A549 (cell line): ENCODE results near the gene MAP2K1. TPM values are rescaled to one million over a fixed set of nuclear protein-coding genes. Genes with fewer than 3 reads are reported as not detected.

ENCODE experiments used
- ATAC-seq, 2 experiments: fragments of 200-7000 bp in 1 of 2; fragments of >200 bp in 1 of 2; cut with Nextera tagmentation in 1 of 2; cut with Tn5 transposase in 1 of 2; 3 replicates each; pipeline versions ENCODE4 v1.8.0 to v1.9.1; 2018 to 2020; ENCODE audit warnings: mild to moderate bottlenecking in 1 of 2, moderate library complexity in 1 of 2
- CTCF ChIA-PET: fragments of 300-600 bp; sonication (Branson Sonifier 250); formaldehyde crosslinking; extraction: SDS; loops from one replicate; lab custom pipeline; 2021; ENCODE audit warnings: antibody characterized with exemption, inconsistent platforms; lab: Yijun Ruan, JAX
- POLR2A ChIA-PET: fragments of 350-600 bp; formaldehyde crosslinking; extraction: SDS; loops from one replicate; lab custom pipeline; 2021; ENCODE audit warnings: antibody characterized with exemption, inconsistent platforms; lab: Yijun Ruan, JAX
- DNase-seq, 2 experiments: peaks; one replicate each; pipeline versions ENCODE4 v3.0.0 to v3.0.0-alpha.2; 2011 to 2016; ENCODE audit warnings: low read depth in 1 of 2, low spot score in 1 of 2
- FAIRE-seq: peaks from 2 replicates; lab custom pipeline; 2011; peaks lifted over from hg19 to GRCh38; lab: Jason Lieb, UNC
- H3K27ac ChIP-seq, 2 experiments: fragments of >200 bp; sonication (Bioruptor Twin); formaldehyde crosslinking; 3 replicates each; pipeline ENCODE4 v1.5.1; 2016 to 2017
- H3K4me1 ChIP-seq: fragments of >200 bp; sonication (Bioruptor Twin); formaldehyde crosslinking; 3 replicates; pipeline ENCODE4 v1.6.1; 2016
- H3K4me2 ChIP-seq: fragments of >200 bp; sonication (Bioruptor Twin); formaldehyde crosslinking; 3 replicates; pipeline ENCODE4 v1.6.1; 2016
- H3K4me3 ChIP-seq: fragments of >200 bp; sonication (Bioruptor Twin); formaldehyde crosslinking; 3 replicates; pipeline ENCODE4 v1.5.1; 2016
- H3K9me3 ChIP-seq: fragments of >200 bp; sonication (Bioruptor Twin); formaldehyde crosslinking; 3 replicates; pipeline ENCODE4 v1.6.1; 2016
- CBX8 ChIP-seq: fragments of 200-600 bp; sonication (generic); IDR thresholded peaks from 2 replicates; pipeline ENCODE4 v1.6.1; 2016
- CEBPB ChIP-seq, 2 experiments: fragments of >200 bp in 1 of 2; sonication (Bioruptor Twin) in 1 of 2; formaldehyde crosslinking in 1 of 2; IDR thresholded peaks; 2 replicates each; pipeline ENCODE4 v1.6.1; 2012 to 2016
- CHD2 ChIP-seq: fragments of 150-350 bp; IDR thresholded peaks from 2 replicates; pipeline ENCODE4 v1.6.1; 2014; ENCODE audit warnings: low read length; ENCODE audit not compliant: partially characterized antibody
- CHD4 ChIP-seq: fragments of 200-600 bp; sonication (generic); IDR thresholded peaks from 2 replicates; pipeline ENCODE4 v1.6.1; 2016; ENCODE audit warnings: antibody characterized with exemption, mild to moderate bottlenecking, borderline replicate concordance
- EHF ChIP-seq: fragments of 250-450 bp; sonication (Bioruptor Pico); IDR thresholded peaks from 2 replicates; pipeline ENCODE4 v1.5.0; 2020; ENCODE audit warnings: mild to moderate bottlenecking
- EHMT2 ChIP-seq: fragments of 200-600 bp; sonication (generic); IDR thresholded peaks from 2 replicates; pipeline ENCODE4 v1.6.1; 2016; ENCODE audit warnings: antibody characterized with exemption, low read depth, mild to moderate bottlenecking, moderate library complexity
- GATA3 ChIP-seq: IDR thresholded peaks from 2 replicates; pipeline ENCODE4 v1.6.1; 2012; ENCODE audit warnings: borderline replicate concordance
- HDAC2 ChIP-seq: fragments of 200-600 bp; sonication (generic); IDR thresholded peaks from 2 replicates; pipeline ENCODE4 v1.6.1; 2016
- HOXB13 ChIP-seq: fragments of 250-450 bp; sonication (Bioruptor Pico); IDR thresholded peaks from 2 replicates; pipeline ENCODE4 v1.5.0; 2020; ENCODE audit warnings: low read depth, mild to moderate bottlenecking, moderate library complexity
- HOXB5 ChIP-seq: fragments of 250-450 bp; sonication (Bioruptor Pico); IDR thresholded peaks from 2 replicates; pipeline ENCODE4 v1.5.0; 2020; ENCODE audit warnings: mild to moderate bottlenecking, moderate library complexity
- JUN ChIP-seq, 2 experiments: fragments of >200 bp; sonication (Bioruptor Twin); formaldehyde crosslinking; IDR thresholded peaks; 2 replicates in 1 of 2; 3 replicates in 1 of 2; pipeline ENCODE4 v1.6.1; 2016 to 2017
- JUNB ChIP-seq: fragments of >200 bp; sonication (Bioruptor Twin); formaldehyde crosslinking; IDR thresholded peaks from 2 replicates; pipeline ENCODE4 v1.6.1; 2016
- KDM1A ChIP-seq: fragments of 200-600 bp; sonication (generic); IDR thresholded peaks from 2 replicates; pipeline ENCODE4 v1.6.1; 2016; ENCODE audit warnings: low read depth, mild to moderate bottlenecking
- KDM5A ChIP-seq: fragments of 200-600 bp; sonication (generic); IDR thresholded peaks from 2 replicates; pipeline ENCODE4 v1.6.1; 2016; ENCODE audit warnings: antibody characterized with exemption, mild to moderate bottlenecking
- MAFK ChIP-seq: fragments of 450-650 bp; IDR thresholded peaks from 2 replicates; pipeline ENCODE4 v1.6.1; 2014; ENCODE audit not compliant: partially characterized antibody
- MAZ ChIP-seq: fragments of 150-350 bp; IDR thresholded peaks from 2 replicates; pipeline ENCODE4 v1.6.1; 2014; ENCODE audit warnings: antibody characterized with exemption, low read depth, low read length, borderline replicate concordance
- NFE2L2 ChIP-seq: fragments of 150-350 bp; conservative IDR thresholded peaks from 2 replicates; pipeline ENCODE4 v1.6.1; 2014; ENCODE audit warnings: low read length
- NPAS2 ChIP-seq: fragments of 250-450 bp; sonication (Bioruptor Pico); IDR thresholded peaks from 2 replicates; pipeline ENCODE4 v1.8.0; 2022; ENCODE audit warnings: mild to moderate bottlenecking, moderate library complexity, borderline replicate concordance
- NR3C1 ChIP-seq: fragments of >200 bp; sonication (Bioruptor Twin); formaldehyde crosslinking; IDR thresholded peaks from 3 replicates; pipeline ENCODE4 v1.6.1; 2017
- POLR2A ChIP-seq: IDR thresholded peaks from 2 replicates; pipeline ENCODE4 v1.6.1; 2012; ENCODE audit warnings: mild to moderate bottlenecking, low read length
- RAD21 ChIP-seq, 2 experiments: fragments of >200 bp in 1 of 2; sonication (Bioruptor Twin) in 1 of 2; formaldehyde crosslinking in 1 of 2; IDR thresholded peaks in 1 of 2; conservative IDR thresholded peaks in 1 of 2; 2 replicates in 1 of 2; 3 replicates in 1 of 2; pipeline ENCODE4 v1.6.1; 2012 to 2018; ENCODE audit warnings: inconsistent platforms in 1 of 2
- RARB ChIP-seq: fragments of 250-450 bp; sonication (Bioruptor Pico); IDR thresholded peaks from 2 replicates; pipeline ENCODE4 v1.8.0; 2021; ENCODE audit warnings: mild to moderate bottlenecking, moderate library complexity
- RCOR1 ChIP-seq: fragments of 150-350 bp; IDR thresholded peaks from 2 replicates; pipeline ENCODE4 v1.6.1; 2014; ENCODE audit warnings: antibody characterized with exemption, low read length, low read depth
- RFX5 ChIP-seq: fragments of 450-650 bp; IDR thresholded peaks from 2 replicates; pipeline ENCODE4 v1.7.1; 2014; ENCODE audit warnings: antibody characterized with exemption, mild to moderate bottlenecking, moderate library complexity
- TFCP2L1 ChIP-seq: fragments of 250-450 bp; sonication (Bioruptor Pico); IDR thresholded peaks from 2 replicates; pipeline ENCODE4 v1.5.0; 2021; ENCODE audit warnings: mild to moderate bottlenecking
- TP53 ChIP-seq: fragments of 250-450 bp; sonication (Bioruptor Pico); IDR thresholded peaks from 2 replicates; pipeline ENCODE4 v1.5.0; 2021; ENCODE audit warnings: mild to moderate bottlenecking, moderate library complexity
- ZC3H11A ChIP-seq: fragments of 450-650 bp; IDR thresholded peaks from 2 replicates; pipeline ENCODE4 v1.6.1; 2014; ENCODE audit warnings: antibody characterized with exemption, mild to moderate bottlenecking
- ZFP36 ChIP-seq: fragments of 450-650 bp; IDR thresholded peaks from 2 replicates; pipeline ENCODE4 v1.6.1; 2014; ENCODE audit warnings: borderline replicate concordance; ENCODE audit not compliant: partially characterized antibody
- ZNF302 ChIP-seq: fragments of 250-450 bp; sonication (Bioruptor Pico); IDR thresholded peaks from 2 replicates; pipeline ENCODE4 v1.9.0; 2021; ENCODE audit warnings: inconsistent platforms, mild to moderate bottlenecking, moderate library complexity
- WGBS: methylation state at CpG from one replicate; pipeline ENCODE4 v1.1.6; 2017; ENCODE audit errors: missing lambda C conversion rate; 5-methylcytosine and 5-hydroxymethylcytosine counted together
- polyA plus RNA-seq, 4 experiments: library from polyadenylated mRNA; depleted of rRNA in 3 of 4; stranded (reverse); fragments of >200 nt; fragmentation: RNase III in 1 of 4; extraction: RNeasy Plus Mini Kit Qiagen cat#74134 plus additional on column Dnase treatment in 1 of 4; gene quantifications; 2 replicates in 3 of 4; 3 replicates in 1 of 4; pipeline ENCODE4 v1.2.3, GENCODE V29; 2011 to 2017
- TF ChIP-seq, protein P1 (sequence below): fragments of 150-350 bp; IDR thresholded peaks from 2 replicates; pipeline ENCODE4 v1.6.1; 2014; ENCODE audit warnings: low read depth, mild to moderate bottlenecking, low read length
- TF ChIP-seq, protein P2 (sequence below): fragments of >200 bp; sonication (Bioruptor Twin); formaldehyde crosslinking; IDR thresholded peaks from 2 replicates; pipeline ENCODE4 v1.6.1; 2016
- TF ChIP-seq, protein P3 (sequence below): fragments of 250-450 bp; sonication (Bioruptor Pico); IDR thresholded peaks from 2 replicates; pipeline ENCODE4 v1.5.0; 2021; ENCODE audit warnings: mild to moderate bottlenecking, moderate library complexity, borderline replicate concordance
- TF ChIP-seq, protein P4 (sequence below): fragments of >200 bp; sonication (Bioruptor Twin); formaldehyde crosslinking; IDR thresholded peaks from 3 replicates; pipeline ENCODE4 v1.6.1; 2016
- TF ChIP-seq, protein P5 (sequence below): IDR thresholded peaks from 2 replicates; pipeline ENCODE4 v1.6.1; 2012; ENCODE audit warnings: low read depth, borderline replicate concordance
- TF ChIP-seq, protein P6 (sequence below): fragments of 450-650 bp; IDR thresholded peaks from 2 replicates; pipeline ENCODE4 v1.6.1; 2014; ENCODE audit warnings: antibody characterized with exemption

The MAP2K1 gene
- polyA plus RNA-seq, 2 of the 4 experiments (the other 2 are of a cell fraction) = 30.3 to 41.9 TPM

DNA sequence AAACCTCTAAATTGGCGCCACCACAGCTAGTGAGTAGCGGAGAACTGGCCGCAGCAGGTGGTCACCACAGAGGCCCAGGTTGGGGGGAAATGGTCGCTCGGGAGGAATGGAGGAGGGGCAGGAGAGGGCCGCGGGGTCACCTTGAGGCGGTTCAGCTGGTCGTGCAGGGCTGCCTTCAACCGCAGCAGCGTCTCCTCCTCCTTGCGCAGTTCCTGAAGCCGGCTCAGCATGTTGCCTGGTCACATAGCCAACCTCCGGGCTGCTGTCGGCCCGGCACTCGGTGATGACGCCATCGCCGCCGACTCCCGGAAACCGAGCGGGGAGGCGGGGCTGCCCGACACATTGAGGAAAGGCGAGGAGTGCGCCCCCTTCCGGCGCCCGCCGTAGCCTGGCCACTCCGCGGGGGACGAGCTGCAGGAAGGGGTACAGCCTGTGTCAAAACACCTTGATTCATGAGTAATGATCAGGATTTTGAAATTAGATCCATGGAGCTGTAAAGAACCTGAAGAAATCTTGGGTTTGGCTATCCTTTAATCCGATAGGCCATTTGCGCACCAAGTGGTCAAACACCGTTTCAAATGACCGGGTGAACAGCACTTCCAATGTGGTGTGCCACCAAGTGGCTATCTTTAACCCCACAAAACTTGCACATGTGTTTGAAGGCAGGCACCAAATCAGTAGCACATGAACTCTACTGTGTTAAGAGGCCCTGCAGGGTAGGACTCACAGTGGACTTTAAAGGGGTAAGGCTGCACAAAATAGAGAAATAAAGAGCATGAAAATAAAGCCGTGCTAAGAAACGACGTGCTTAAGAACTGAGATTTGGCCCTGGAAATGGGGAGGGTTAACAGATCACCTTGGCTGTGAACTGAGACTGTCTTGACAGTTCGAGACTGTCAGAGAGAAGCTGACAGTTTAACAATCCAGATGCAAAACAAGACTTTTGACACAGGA is 111.1 kb downstream of the MAP2K1 start, which contains the start of gene SNAPC5:
TSS of gene SNAPC5 (minus strand) at position 261 of the 954 bp plus-strand sequence. CDS start at position 230, 31 bp downstream.
- FAIRE-seq (peak; percentile 13), ATAC-seq (peak; percentile 84 to 89), DNase-seq (peak; percentile 85 to 96)
- peak within 1 kb of the TSS; percentile 84 for H3K4me3 ChIP-seq
- H3K27ac ChIP-seq = peak within 1 kb of the TSS; percentile 91 to 92
- 7% methylated on average over 31 of the region's 43 CpGs for WGBS
- ChIA-PET POLR2A (interaction anchor here (0.5 to 3.3 kb wide), 7 partner anchors 9 to 203 kb away, joined by 3 to 25 read pairs (median 3); partner anchors contain the start of genes MAP2K1 and TIPIN), CTCF (interaction anchor here (0.5 to 4.7 kb wide), 72 partner anchors 9 to 949 kb away, joined by 3 to 75 read pairs (median 4); partner anchors contain the start of genes DIS3L, LCTL, MAP2K1 and RPL4)
- H3K9me3 ChIP-seq = no peaks in the 10 kb centered on the region
- H3K4me2 ChIP-seq = peak within 1 kb of the TSS; percentile 97
- peaks cover 54% of the 10 kb centered on the region for H3K4me1 ChIP-seq
- TF ChIP-seq CEBPB (IDR thresholded peaks at IDR 0.05) (peak in 1 of 2 experiments; percentile 72; a peak in 2 of 4 replicates), EHF (peak; percentile 79; the same call in 1 of the 2 replicates), RAD21 (conservative IDR thresholded peaks at IDR 0.05 in 1 of 2, IDR thresholded peaks at IDR 0.05 in 1 of 2) (peak; percentile 36 to 67), ZNF302 (no peak), HOXB5 (CRISPR knock-in tag) (peak; percentile 89), JUN (IDR thresholded peaks at IDR 0.05) (peak; percentile 97 to 99), CBX8 (no peak), HOXB13 (peak; percentile 76; the same call in 1 of the 2 replicates), MAZ (0 out of 2 replicates have a peak, but pooled peaks have one; percentile 25), ZFP36 (peak; percentile 24), CHD4 (no peak), MAFK (peak; percentile 41), ZC3H11A (no peak), POLR2A (peak; percentile 87), NPAS2 (CRISPR knock-in tag) (no peak), RFX5 (no peak), TP53 (CRISPR knock-in tag) (peak; percentile 98), HDAC2 (no peak), NR3C1 (no peak), TFCP2L1 (CRISPR knock-in tag) (peak; percentile 94), GATA3 (peak; percentile 81), CHD2 (peak; percentile 58), NFE2L2 (no peak), JUNB (no peak; the same call in 1 of the 2 replicates), KDM5A (peak; percentile 62), KDM1A (no peak), RCOR1 (no peak), RARB (peak; percentile 94), EHMT2 (no peak)
- TF ChIP-seq, protein P1, sequence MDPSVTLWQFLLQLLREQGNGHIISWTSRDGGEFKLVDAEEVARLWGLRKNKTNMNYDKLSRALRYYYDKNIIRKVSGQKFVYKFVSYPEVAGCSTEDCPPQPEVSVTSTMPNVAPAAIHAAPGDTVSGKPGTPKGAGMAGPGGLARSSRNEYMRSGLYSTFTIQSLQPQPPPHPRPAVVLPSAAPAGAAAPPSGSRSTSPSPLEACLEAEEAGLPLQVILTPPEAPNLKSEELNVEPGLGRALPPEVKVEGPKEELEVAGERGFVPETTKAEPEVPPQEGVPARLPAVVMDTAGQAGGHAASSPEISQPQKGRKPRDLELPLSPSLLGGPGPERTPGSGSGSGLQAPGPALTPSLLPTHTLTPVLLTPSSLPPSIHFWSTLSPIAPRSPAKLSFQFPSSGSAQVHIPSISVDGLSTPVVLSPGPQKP = no peak
- TF ChIP-seq, protein P2, sequence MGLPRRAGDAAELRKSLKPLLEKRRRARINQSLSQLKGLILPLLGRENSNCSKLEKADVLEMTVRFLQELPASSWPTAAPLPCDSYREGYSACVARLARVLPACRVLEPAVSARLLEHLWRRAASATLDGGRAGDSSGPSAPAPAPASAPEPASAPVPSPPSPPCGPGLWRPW = no peak
- TF ChIP-seq, protein P3, sequence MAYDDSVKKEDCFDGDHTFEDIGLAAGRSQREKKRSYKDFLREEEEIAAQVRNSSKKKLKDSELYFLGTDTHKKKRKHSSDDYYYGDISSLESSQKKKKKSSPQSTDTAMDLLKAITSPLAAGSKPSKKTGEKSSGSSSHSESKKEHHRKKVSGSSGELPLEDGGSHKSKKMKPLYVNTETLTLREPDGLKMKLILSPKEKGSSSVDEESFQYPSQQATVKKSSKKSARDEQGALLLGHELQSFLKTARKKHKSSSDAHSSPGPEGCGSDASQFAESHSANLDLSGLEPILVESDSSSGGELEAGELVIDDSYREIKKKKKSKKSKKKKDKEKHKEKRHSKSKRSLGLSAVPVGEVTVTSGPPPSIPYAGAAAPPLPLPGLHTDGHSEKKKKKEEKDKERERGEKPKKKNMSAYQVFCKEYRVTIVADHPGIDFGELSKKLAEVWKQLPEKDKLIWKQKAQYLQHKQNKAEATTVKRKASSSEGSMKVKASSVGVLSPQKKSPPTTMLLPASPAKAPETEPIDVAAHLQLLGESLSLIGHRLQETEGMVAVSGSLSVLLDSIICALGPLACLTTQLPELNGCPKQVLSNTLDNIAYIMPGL (CRISPR knock-in tag) = peak; percentile 87; the same call in 1 of the 2 replicates
- TF ChIP-seq, protein P4, sequence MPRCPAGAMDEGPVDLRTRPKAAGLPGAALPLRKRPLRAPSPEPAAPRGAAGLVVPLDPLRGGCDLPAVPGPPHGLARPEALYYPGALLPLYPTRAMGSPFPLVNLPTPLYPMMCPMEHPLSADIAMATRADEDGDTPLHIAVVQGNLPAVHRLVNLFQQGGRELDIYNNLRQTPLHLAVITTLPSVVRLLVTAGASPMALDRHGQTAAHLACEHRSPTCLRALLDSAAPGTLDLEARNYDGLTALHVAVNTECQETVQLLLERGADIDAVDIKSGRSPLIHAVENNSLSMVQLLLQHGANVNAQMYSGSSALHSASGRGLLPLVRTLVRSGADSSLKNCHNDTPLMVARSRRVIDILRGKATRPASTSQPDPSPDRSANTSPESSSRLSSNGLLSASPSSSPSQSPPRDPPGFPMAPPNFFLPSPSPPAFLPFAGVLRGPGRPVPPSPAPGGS = peak; percentile 94
- TF ChIP-seq, protein P5, sequence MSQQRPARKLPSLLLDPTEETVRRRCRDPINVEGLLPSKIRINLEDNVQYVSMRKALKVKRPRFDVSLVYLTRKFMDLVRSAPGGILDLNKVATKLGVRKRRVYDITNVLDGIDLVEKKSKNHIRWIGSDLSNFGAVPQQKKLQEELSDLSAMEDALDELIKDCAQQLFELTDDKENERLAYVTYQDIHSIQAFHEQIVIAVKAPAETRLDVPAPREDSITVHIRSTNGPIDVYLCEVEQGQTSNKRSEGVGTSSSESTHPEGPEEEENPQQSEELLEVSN = peak; percentile 37; the same call in 1 of the 2 replicates
- TF ChIP-seq, protein P6, sequence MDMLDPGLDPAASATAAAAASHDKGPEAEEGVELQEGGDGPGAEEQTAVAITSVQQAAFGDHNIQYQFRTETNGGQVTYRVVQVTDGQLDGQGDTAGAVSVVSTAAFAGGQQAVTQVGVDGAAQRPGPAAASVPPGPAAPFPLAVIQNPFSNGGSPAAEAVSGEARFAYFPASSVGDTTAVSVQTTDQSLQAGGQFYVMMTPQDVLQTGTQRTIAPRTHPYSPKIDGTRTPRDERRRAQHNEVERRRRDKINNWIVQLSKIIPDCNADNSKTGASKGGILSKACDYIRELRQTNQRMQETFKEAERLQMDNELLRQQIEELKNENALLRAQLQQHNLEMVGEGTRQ = peak; percentile 3; the same call in 1 of the 2 replicates
